A549 (cell line): Measurements from ENCODE around the gene GRM7. TPM values are rescaled to one million over a fixed set of nuclear protein-coding genes. Genes with fewer than 3 reads are reported as not detected.

Experiments
- ATAC-seq, 2 experiments: fragments of 200-7000 bp in 1 of 2; fragments of >200 bp in 1 of 2; cut with Nextera tagmentation in 1 of 2; cut with Tn5 transposase in 1 of 2; 3 replicates each; pipeline versions ENCODE4 v1.8.0 to v1.9.1; 2018 to 2020; ENCODE audit warnings: mild to moderate bottlenecking in 1 of 2, moderate library complexity in 1 of 2
- CTCF ChIA-PET: fragments of 300-600 bp; sonication (Branson Sonifier 250); formaldehyde crosslinking; extraction: SDS; loops from one replicate; lab custom pipeline; 2021; ENCODE audit warnings: antibody characterized with exemption, inconsistent platforms; lab: Yijun Ruan, JAX
- POLR2A ChIA-PET: fragments of 350-600 bp; formaldehyde crosslinking; extraction: SDS; loops from one replicate; lab custom pipeline; 2021; ENCODE audit warnings: antibody characterized with exemption, inconsistent platforms; lab: Yijun Ruan, JAX
- DNase-seq, 2 experiments: peaks; one replicate each; pipeline versions ENCODE4 v3.0.0 to v3.0.0-alpha.2; 2011 to 2016; ENCODE audit warnings: low read depth in 1 of 2, low spot score in 1 of 2
- FAIRE-seq: peaks from 2 replicates; lab custom pipeline; 2011; peaks lifted over from hg19 to GRCh38; lab: Jason Lieb, UNC
- H3K27ac ChIP-seq, 2 experiments: fragments of >200 bp; sonication (Bioruptor Twin); formaldehyde crosslinking; 3 replicates each; pipeline ENCODE4 v1.5.1; 2016 to 2017
- H3K4me1 ChIP-seq: fragments of >200 bp; sonication (Bioruptor Twin); formaldehyde crosslinking; 3 replicates; pipeline ENCODE4 v1.6.1; 2016
- H3K4me2 ChIP-seq: fragments of >200 bp; sonication (Bioruptor Twin); formaldehyde crosslinking; 3 replicates; pipeline ENCODE4 v1.6.1; 2016
- H3K4me3 ChIP-seq: fragments of >200 bp; sonication (Bioruptor Twin); formaldehyde crosslinking; 3 replicates; pipeline ENCODE4 v1.5.1; 2016
- H3K9me3 ChIP-seq: fragments of >200 bp; sonication (Bioruptor Twin); formaldehyde crosslinking; 3 replicates; pipeline ENCODE4 v1.6.1; 2016
- CBX8 ChIP-seq: fragments of 200-600 bp; sonication (generic); IDR thresholded peaks from 2 replicates; pipeline ENCODE4 v1.6.1; 2016
- CEBPB ChIP-seq, 2 experiments: fragments of >200 bp in 1 of 2; sonication (Bioruptor Twin) in 1 of 2; formaldehyde crosslinking in 1 of 2; IDR thresholded peaks; 2 replicates each; pipeline ENCODE4 v1.6.1; 2012 to 2016
- CHD4 ChIP-seq: fragments of 200-600 bp; sonication (generic); IDR thresholded peaks from 2 replicates; pipeline ENCODE4 v1.6.1; 2016; ENCODE audit warnings: antibody characterized with exemption, mild to moderate bottlenecking, borderline replicate concordance
- EHF ChIP-seq: fragments of 250-450 bp; sonication (Bioruptor Pico); IDR thresholded peaks from 2 replicates; pipeline ENCODE4 v1.5.0; 2020; ENCODE audit warnings: mild to moderate bottlenecking
- EHMT2 ChIP-seq: fragments of 200-600 bp; sonication (generic); IDR thresholded peaks from 2 replicates; pipeline ENCODE4 v1.6.1; 2016; ENCODE audit warnings: antibody characterized with exemption, low read depth, mild to moderate bottlenecking, moderate library complexity
- ELK1 ChIP-seq: fragments of 150-350 bp; IDR thresholded peaks from 2 replicates; pipeline ENCODE4 v1.6.1; 2014; ENCODE audit warnings: low read depth, mild to moderate bottlenecking, low read length
- EP300 ChIP-seq, 2 experiments: fragments of >200 bp; sonication (Bioruptor Twin); formaldehyde crosslinking; IDR thresholded peaks; 2 replicates in 1 of 2; 3 replicates in 1 of 2; pipeline ENCODE4 v1.6.1; 2016 to 2017
- ESRRA ChIP-seq: fragments of 150-350 bp; IDR thresholded peaks from 2 replicates; pipeline ENCODE4 v1.6.1; 2014; ENCODE audit warnings: mild to moderate bottlenecking, low read length, borderline replicate concordance
- FOSL2 ChIP-seq, 2 experiments: fragments of 450-650 bp in 1 of 2; fragments of >200 bp in 1 of 2; sonication (Bioruptor Twin) in 1 of 2; formaldehyde crosslinking; IDR thresholded peaks; 2 replicates each; pipeline versions ENCODE4 v1.5.0 to v1.6.1; 2016 to 2020; ENCODE audit warnings: mild to moderate bottlenecking in 1 of 2, moderate library complexity in 1 of 2
- GATA3 ChIP-seq: IDR thresholded peaks from 2 replicates; pipeline ENCODE4 v1.6.1; 2012; ENCODE audit warnings: borderline replicate concordance
- HDAC2 ChIP-seq: fragments of 200-600 bp; sonication (generic); IDR thresholded peaks from 2 replicates; pipeline ENCODE4 v1.6.1; 2016
- JUN ChIP-seq, 2 experiments: fragments of >200 bp; sonication (Bioruptor Twin); formaldehyde crosslinking; IDR thresholded peaks; 2 replicates in 1 of 2; 3 replicates in 1 of 2; pipeline ENCODE4 v1.6.1; 2016 to 2017
- KDM1A ChIP-seq: fragments of 200-600 bp; sonication (generic); IDR thresholded peaks from 2 replicates; pipeline ENCODE4 v1.6.1; 2016; ENCODE audit warnings: low read depth, mild to moderate bottlenecking
- MAFK ChIP-seq: fragments of 450-650 bp; IDR thresholded peaks from 2 replicates; pipeline ENCODE4 v1.6.1; 2014; ENCODE audit not compliant: partially characterized antibody
- MAX ChIP-seq: IDR thresholded peaks from 2 replicates; pipeline ENCODE4 v1.6.1; 2012
- MAZ ChIP-seq: fragments of 150-350 bp; IDR thresholded peaks from 2 replicates; pipeline ENCODE4 v1.6.1; 2014; ENCODE audit warnings: antibody characterized with exemption, low read depth, low read length, borderline replicate concordance
- NFE2L2 ChIP-seq: fragments of 150-350 bp; conservative IDR thresholded peaks from 2 replicates; pipeline ENCODE4 v1.6.1; 2014; ENCODE audit warnings: low read length
- NPAS2 ChIP-seq: fragments of 250-450 bp; sonication (Bioruptor Pico); IDR thresholded peaks from 2 replicates; pipeline ENCODE4 v1.8.0; 2022; ENCODE audit warnings: mild to moderate bottlenecking, moderate library complexity, borderline replicate concordance
- NR3C1 ChIP-seq: fragments of >200 bp; sonication (Bioruptor Twin); formaldehyde crosslinking; IDR thresholded peaks from 3 replicates; pipeline ENCODE4 v1.6.1; 2017
- POLR2AphosphoS2 ChIP-seq: conservative IDR thresholded peaks from 2 replicates; pipeline ENCODE4 v1.6.1; 2012; ENCODE audit warnings: low read length, improper control_type of control experiment, inconsistent platforms
- RAD21 ChIP-seq, 2 experiments: fragments of >200 bp in 1 of 2; sonication (Bioruptor Twin) in 1 of 2; formaldehyde crosslinking in 1 of 2; IDR thresholded peaks in 1 of 2; conservative IDR thresholded peaks in 1 of 2; 2 replicates in 1 of 2; 3 replicates in 1 of 2; pipeline ENCODE4 v1.6.1; 2012 to 2018; ENCODE audit warnings: inconsistent platforms in 1 of 2
- RARB ChIP-seq: fragments of 250-450 bp; sonication (Bioruptor Pico); IDR thresholded peaks from 2 replicates; pipeline ENCODE4 v1.8.0; 2021; ENCODE audit warnings: mild to moderate bottlenecking, moderate library complexity
- RNF2 ChIP-seq: fragments of 200-600 bp; sonication (generic); IDR thresholded peaks from 2 replicates; pipeline ENCODE4 v1.6.1; 2016; ENCODE audit warnings: low read depth, mild to moderate bottlenecking, antibody characterized with exemption, moderate library complexity, borderline replicate concordance
- SMC3 ChIP-seq: fragments of >200 bp; sonication (Bioruptor Twin); formaldehyde crosslinking; IDR thresholded peaks from 3 replicates; pipeline ENCODE4 v1.6.1; 2018; ENCODE audit warnings: inconsistent platforms
- ZFP36 ChIP-seq: fragments of 450-650 bp; IDR thresholded peaks from 2 replicates; pipeline ENCODE4 v1.6.1; 2014; ENCODE audit warnings: borderline replicate concordance; ENCODE audit not compliant: partially characterized antibody
- ZSCAN20 ChIP-seq: fragments of 250-450 bp; sonication (Bioruptor Pico); IDR thresholded peaks from 2 replicates; pipeline ENCODE4 v1.8.0; 2022; ENCODE audit warnings: mild to moderate bottlenecking, moderate library complexity
- WGBS: methylation state at CpG from one replicate; pipeline ENCODE4 v1.1.6; 2017; ENCODE audit errors: missing lambda C conversion rate; 5-methylcytosine and 5-hydroxymethylcytosine counted together
- polyA plus RNA-seq, 4 experiments: library from polyadenylated mRNA; depleted of rRNA in 3 of 4; stranded (reverse); fragments of >200 nt; fragmentation: RNase III in 1 of 4; extraction: RNeasy Plus Mini Kit Qiagen cat#74134 plus additional on column Dnase treatment in 1 of 4; gene quantifications; 2 replicates in 3 of 4; 3 replicates in 1 of 4; pipeline ENCODE4 v1.2.3, GENCODE V29; 2011 to 2017
- TF ChIP-seq, protein P1 (sequence below): fragments of >200 bp; sonication (Bioruptor Twin); formaldehyde crosslinking; IDR thresholded peaks from 3 replicates; pipeline ENCODE4 v1.6.1; 2016
- TF ChIP-seq, protein P2 (sequence below): fragments of >200 bp; sonication (Bioruptor Twin); formaldehyde crosslinking; IDR thresholded peaks from 3 replicates; pipeline ENCODE4 v1.5.1; 2016

The GRM7 gene
- polyA plus RNA-seq, 2 of the 4 experiments (the other 2 are of a cell fraction), result not detected

DNA sequence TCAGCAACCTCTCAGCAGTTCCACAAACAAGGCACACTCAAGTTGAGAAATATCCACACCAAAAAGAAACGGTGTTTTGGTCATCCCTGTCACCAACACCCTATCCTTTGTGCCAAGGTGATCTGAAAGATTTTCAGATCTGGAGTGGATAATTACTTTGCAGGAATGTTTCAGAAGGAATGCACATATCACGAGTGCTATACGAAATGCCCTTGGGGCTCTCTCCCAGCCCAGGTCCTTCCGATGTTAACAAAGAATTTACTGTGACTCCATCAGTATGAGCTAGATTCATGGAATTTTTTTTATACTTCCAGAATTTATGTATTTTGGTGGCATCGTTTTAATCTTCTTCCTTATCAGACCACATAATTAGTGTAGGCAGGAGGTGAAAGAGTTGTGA, 105.0 kb downstream of the GRM7 start:
- H3K4me3 ChIP-seq, result no peak overlapping the region
- DNase-seq (no peak), FAIRE-seq (no peak), ATAC-seq (no peak)
- no peaks in the 10 kb centered on the region for H3K4me1 ChIP-seq
- no peaks in the 10 kb centered on the region for H3K9me3 ChIP-seq
- no peak overlapping the region for H3K27ac ChIP-seq
- TF ChIP-seq CHD4, result no peak
- TF ChIP-seq NPAS2 (CRISPR knock-in tag), result no peak
- no peak for TF ChIP-seq MAFK
- TF ChIP-seq POLR2AphosphoS2, result no peak
- no peak for TF ChIP-seq EP300 (IDR thresholded peaks at IDR 0.05)
- no peak for TF ChIP-seq ESRRA
- no peak for TF ChIP-seq RARB (CRISPR knock-in tag)
- TF ChIP-seq ZFP36, result no peak
- no peak for TF ChIP-seq RAD21 (conservative IDR thresholded peaks at IDR 0.05 in 1 of 2, IDR thresholded peaks at IDR 0.05 in 1 of 2)
- no peak for TF ChIP-seq MAZ
- no peak for TF ChIP-seq ZSCAN20 (CRISPR knock-in tag)
- TF ChIP-seq, protein P1, sequence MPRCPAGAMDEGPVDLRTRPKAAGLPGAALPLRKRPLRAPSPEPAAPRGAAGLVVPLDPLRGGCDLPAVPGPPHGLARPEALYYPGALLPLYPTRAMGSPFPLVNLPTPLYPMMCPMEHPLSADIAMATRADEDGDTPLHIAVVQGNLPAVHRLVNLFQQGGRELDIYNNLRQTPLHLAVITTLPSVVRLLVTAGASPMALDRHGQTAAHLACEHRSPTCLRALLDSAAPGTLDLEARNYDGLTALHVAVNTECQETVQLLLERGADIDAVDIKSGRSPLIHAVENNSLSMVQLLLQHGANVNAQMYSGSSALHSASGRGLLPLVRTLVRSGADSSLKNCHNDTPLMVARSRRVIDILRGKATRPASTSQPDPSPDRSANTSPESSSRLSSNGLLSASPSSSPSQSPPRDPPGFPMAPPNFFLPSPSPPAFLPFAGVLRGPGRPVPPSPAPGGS, result no peak
- TF ChIP-seq FOSL2 (IDR thresholded peaks at IDR 0.05), result no peak
- no peak for TF ChIP-seq FOSL2 (CRISPR knock-in tag; IDR thresholded peaks at IDR 0.05)
- no peak for TF ChIP-seq NR3C1
- H3K4me2 ChIP-seq, result no peak overlapping the region
- POLR2A ChIA-PET, result no interaction called here
- WGBS, result 7% methylated on average over 5 of the region's 5 CpGs
- CTCF ChIA-PET, result no interaction called here

DNA sequence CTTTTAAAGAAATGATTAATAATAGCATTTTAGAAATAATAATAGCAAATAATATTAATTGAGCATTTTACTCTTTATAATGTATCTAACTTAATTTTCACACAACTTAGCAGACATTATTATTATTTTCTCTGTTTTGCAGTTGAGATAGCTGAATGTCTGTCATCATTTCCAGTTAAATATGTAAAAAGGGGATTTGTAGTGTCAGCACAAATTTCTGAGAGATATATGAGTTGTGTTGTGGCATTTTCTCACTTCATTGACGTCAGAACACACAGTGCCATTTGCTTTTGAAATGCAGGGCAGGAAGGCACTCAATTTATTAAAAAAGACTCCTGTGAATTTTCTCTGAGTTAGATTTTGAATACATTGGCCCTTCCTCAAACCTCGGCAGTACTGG, 111.0 kb downstream of the GRM7 start:
- no peak overlapping the region for H3K4me2 ChIP-seq
- 41% methylated on average over 2 of the region's 2 CpGs for WGBS
- no peaks in the 10 kb centered on the region for H3K9me3 ChIP-seq
- H3K4me3 ChIP-seq, result no peak overlapping the region
- H3K27ac ChIP-seq, result no peak overlapping the region
- TF ChIP-seq NR3C1 (no peak), MAFK (peak; percentile 64), EHF (CRISPR knock-in tag) (no peak), SMC3 (no peak)
- ATAC-seq (no peak), FAIRE-seq (no peak), DNase-seq (no peak)
- no peaks in the 10 kb centered on the region for H3K4me1 ChIP-seq
- CTCF ChIA-PET, result no interaction called here
- POLR2A ChIA-PET, result no interaction called here

DNA sequence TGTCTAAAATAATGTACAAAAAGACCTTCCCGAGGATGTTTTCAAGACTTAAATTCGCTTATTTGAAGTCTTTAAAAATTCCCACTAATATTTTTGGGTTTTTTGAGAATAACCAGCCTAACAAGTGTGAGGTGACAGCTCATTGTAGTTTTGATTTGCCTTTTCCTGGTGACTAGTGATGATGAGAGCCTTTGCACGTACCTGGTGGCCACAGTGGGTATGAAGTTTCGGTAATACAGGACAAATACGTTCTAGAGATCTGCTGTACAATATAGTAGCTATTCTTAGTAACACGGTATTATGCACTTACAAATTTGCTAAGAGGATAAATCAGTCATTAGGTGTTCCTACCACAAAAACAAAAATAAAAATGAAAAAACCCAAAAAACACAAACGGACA, 124.9 kb downstream of the GRM7 start:
- no peak for DNase-seq

GRCh38 chr3:6989608-6990291, 128.8 kb downstream of the GRM7 start:
- H3K9me3 ChIP-seq, result no peaks in the 10 kb centered on the region
- no peak overlapping the region for H3K4me3 ChIP-seq
- DNase-seq (no peak), ATAC-seq (no peak), FAIRE-seq (no peak)
- H3K4me2 ChIP-seq, result no peak overlapping the region
- H3K27ac ChIP-seq, result no peak overlapping the region
- ChIA-PET CTCF (interaction anchor here (1.4 kb wide), 1 partner anchor 13 kb away, joined by 4 read pairs; no protein-coding TSS in a partner anchor), POLR2A (no interaction called here)
- H3K4me1 ChIP-seq, result no peaks in the 10 kb centered on the region
- WGBS, result 1% methylated on average over 4 of the region's 4 CpGs
- TF ChIP-seq NFE2L2 (no peak), ELK1 (no peak), EHF (CRISPR knock-in tag) (no peak), MAX (no peak), KDM1A (no peak), HDAC2 (no peak), JUN (IDR thresholded peaks at IDR 0.05) (no peak), EHMT2 (no peak), NPAS2 (CRISPR knock-in tag) (no peak), RNF2 (no peak), CBX8 (no peak)
- TF ChIP-seq, protein P2, sequence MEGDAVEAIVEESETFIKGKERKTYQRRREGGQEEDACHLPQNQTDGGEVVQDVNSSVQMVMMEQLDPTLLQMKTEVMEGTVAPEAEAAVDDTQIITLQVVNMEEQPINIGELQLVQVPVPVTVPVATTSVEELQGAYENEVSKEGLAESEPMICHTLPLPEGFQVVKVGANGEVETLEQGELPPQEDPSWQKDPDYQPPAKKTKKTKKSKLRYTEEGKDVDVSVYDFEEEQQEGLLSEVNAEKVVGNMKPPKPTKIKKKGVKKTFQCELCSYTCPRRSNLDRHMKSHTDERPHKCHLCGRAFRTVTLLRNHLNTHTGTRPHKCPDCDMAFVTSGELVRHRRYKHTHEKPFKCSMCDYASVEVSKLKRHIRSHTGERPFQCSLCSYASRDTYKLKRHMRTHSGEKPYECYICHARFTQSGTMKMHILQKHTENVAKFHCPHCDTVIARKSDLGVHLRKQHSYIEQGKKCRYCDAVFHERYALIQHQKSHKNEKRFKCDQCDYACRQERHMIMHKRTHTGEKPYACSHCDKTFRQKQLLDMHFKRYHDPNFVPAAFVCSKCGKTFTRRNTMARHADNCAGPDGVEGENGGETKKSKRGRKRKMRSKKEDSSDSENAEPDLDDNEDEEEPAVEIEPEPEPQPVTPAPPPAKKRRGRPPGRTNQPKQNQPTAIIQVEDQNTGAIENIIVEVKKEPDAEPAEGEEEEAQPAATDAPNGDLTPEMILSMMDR, result no peak

More for the DNA sequence above, 124.9 kb downstream of the GRM7 start:
- Histone ChIP-seq H3K9me3 (no peaks in the 10 kb centered on the region), H3K4me3 (no peak overlapping the region), H3K4me1 (no peaks in the 10 kb centered on the region), H3K4me2 (no peak overlapping the region), H3K27ac (no peak overlapping the region)
- ATAC-seq (no peak), FAIRE-seq (no peak)
- 2% methylated on average over 7 of the region's 7 CpGs for WGBS
- TF ChIP-seq GATA3 (no peak), ZFP36 (no peak), POLR2AphosphoS2 (no peak), FOSL2 (IDR thresholded peaks at IDR 0.05) (no peak), FOSL2 (CRISPR knock-in tag; IDR thresholded peaks at IDR 0.05) (no peak), CEBPB (IDR thresholded peaks at IDR 0.05) (no peak), SMC3 (no peak)
- ChIA-PET POLR2A (no interaction called here), CTCF (no interaction called here)
